DOHH2 (cell line): ENCODE results near the gene SLC17A3.

Experiments
- H3F3A ChIP-seq: fragments of 200-600 bp; sonication (generic), shearing (Covaris generic); 2 replicates; pipeline ENCODE4 v1.6.0; 2016; ENCODE audit warnings: antibody characterized with exemption, mild to moderate bottlenecking; ENCODE audit not compliant: control insufficient read depth, insufficient read depth
- H3K27ac ChIP-seq: fragments of 200-600 bp; sonication (generic); 2 replicates; pipeline ENCODE4 v1.5.1; 2014; ENCODE audit warnings: low read depth, mild to moderate bottlenecking, low read length, moderate library complexity
- H3K27me3 ChIP-seq: fragments of 200-600 bp; sonication (generic); 2 replicates; pipeline ENCODE4 v1.6.1; 2014; ENCODE audit warnings: mild to moderate bottlenecking, low read length, mixed read lengths; ENCODE audit not compliant: control insufficient read depth
- H3K36me3 ChIP-seq: fragments of 200-600 bp; sonication (generic); 2 replicates; pipeline ENCODE4 v1.6.1; 2014; ENCODE audit warnings: mild to moderate bottlenecking, low read length, moderate library complexity, mixed read lengths; ENCODE audit not compliant: control insufficient read depth
- H3K4me1 ChIP-seq: fragments of 200-600 bp; sonication (generic); 2 replicates; pipeline ENCODE4 v1.6.1; 2014; ENCODE audit warnings: mild to moderate bottlenecking, low read length, mixed read lengths; ENCODE audit not compliant: control insufficient read depth
- H3K4me2 ChIP-seq: fragments of 200-600 bp; sonication (generic); 2 replicates; pipeline ENCODE4 v1.6.0; 2014; ENCODE audit warnings: mild to moderate bottlenecking, low read length, moderate library complexity
- H3K4me3 ChIP-seq: fragments of 200-600 bp; sonication (generic); 2 replicates; pipeline ENCODE4 v1.5.1; 2014; ENCODE audit warnings: mild to moderate bottlenecking, low read length, mixed read lengths
- H3K79me2 ChIP-seq: fragments of 200-600 bp; sonication (generic); 2 replicates; pipeline ENCODE4 v1.6.1; 2014; ENCODE audit warnings: mild to moderate bottlenecking, low read length, mixed read lengths; ENCODE audit not compliant: control insufficient read depth
- H3K9me2 ChIP-seq: fragments of 200-600 bp; sonication (generic); replicated peaks from 2 replicates; pipeline ENCODE4 v1.6.1; 2014; ENCODE audit warnings: mild to moderate bottlenecking, low read length, mixed read lengths; ENCODE audit not compliant: control insufficient read depth
- H3K9me3 ChIP-seq: fragments of 200-600 bp; sonication (generic); 2 replicates; pipeline ENCODE4 v1.6.1; 2014; ENCODE audit warnings: antibody characterized with exemption, low read length, mixed read lengths; ENCODE audit not compliant: control insufficient read depth, insufficient read depth
- H4K20me1 ChIP-seq: fragments of 200-600 bp; sonication (generic); 2 replicates; pipeline ENCODE4 v1.6.0; 2014; ENCODE audit warnings: low read depth, mild to moderate bottlenecking, antibody characterized with exemption, low read length, moderate library complexity; ENCODE audit not compliant: control insufficient read depth, insufficient read depth
- CTCF ChIP-seq: fragments of 200-600 bp; sonication (generic); IDR thresholded peaks from one replicate; pipeline ENCODE4 v1.5.1; 2014; ENCODE audit warnings: antibody characterized with exemption, mild to moderate bottlenecking, low read depth, low read length; ENCODE audit not compliant: poor library complexity, severe bottlenecking
- EZH2phosphoT487 ChIP-seq: fragments of 200-600 bp; sonication (generic); IDR thresholded peaks from 2 replicates; pipeline ENCODE4 v1.6.1; 2017; ENCODE audit warnings: borderline replicate concordance, mild to moderate bottlenecking, antibody characterized with exemption, low read length, moderate library complexity, mixed read lengths

The SLC17A3 gene

GRCh38 chr6:25863360-25863759, 10.7 kb downstream of the SLC17A3 start:
- Histone ChIP-seq H3K79me2 (no peaks in the 10 kb centered on the region), H3K9me2 (no peaks in the 10 kb centered on the region), H3K4me3 (no peak overlapping the region), H3K9me3 (no peaks in the 10 kb centered on the region), H3K36me3 (no peaks in the 10 kb centered on the region), H3K27me3 (peaks cover 7% of the 10 kb centered on the region), H4K20me1 (no peaks in the 10 kb centered on the region), H3F3A (no peaks in the 10 kb centered on the region), H3K4me1 (no peaks in the 10 kb centered on the region), H3K27ac (no peak overlapping the region), H3K4me2 (no peak overlapping the region)
- TF ChIP-seq EZH2phosphoT487 (no peak), CTCF (no peak)

- Histone ChIP-seq H3K36me3 (no peaks in the 10 kb centered on the region), H3K27me3 (peaks cover 6% of the 10 kb centered on the region), H3K4me3 (no peak overlapping the region), H3K9me2 (no peaks in the 10 kb centered on the region), H3K27ac (no peak overlapping the region), H3K9me3 (no peaks in the 10 kb centered on the region), H3K79me2 (no peaks in the 10 kb centered on the region), H3K4me2 (no peak overlapping the region), H3F3A (no peaks in the 10 kb centered on the region), H4K20me1 (no peaks in the 10 kb centered on the region), H3K4me1 (no peaks in the 10 kb centered on the region)
- TF ChIP-seq CTCF = no peak
- no peak for TF ChIP-seq EZH2phosphoT487
Observed at GRCh38 chr6:25862199-25862598, 11.8 kb downstream of the SLC17A3 start.

DNA sequence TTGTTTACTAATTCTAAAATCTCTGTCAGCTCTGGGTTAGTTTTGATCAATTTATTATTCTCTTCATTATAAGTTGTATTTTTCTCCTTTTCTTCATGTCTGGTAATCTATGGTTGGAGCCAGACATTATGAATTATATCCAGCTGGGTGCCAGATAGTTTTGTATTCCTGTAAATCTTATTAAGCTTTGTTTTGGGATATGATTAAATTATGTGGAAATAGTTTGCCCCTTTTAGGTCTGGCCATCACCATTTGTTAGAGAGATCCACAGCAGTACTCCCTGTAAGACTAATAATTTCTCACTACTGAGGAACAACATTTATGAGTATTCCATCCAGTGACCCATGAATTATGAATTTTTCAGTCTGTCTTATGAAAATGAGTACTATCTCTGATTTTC, 21.3 kb downstream of the SLC17A3 start:
- H3K27ac ChIP-seq = no peak overlapping the region
- TF ChIP-seq EZH2phosphoT487 (no peak), CTCF (no peak)

GRCh38 chr6:25851961-25852360, 22.1 kb downstream of the SLC17A3 start:
- Histone ChIP-seq H4K20me1 (no peaks in the 10 kb centered on the region), H3F3A (no peaks in the 10 kb centered on the region), H3K9me3 (no peaks in the 10 kb centered on the region), H3K4me3 (no peak overlapping the region), H3K9me2 (no peaks in the 10 kb centered on the region), H3K79me2 (no peaks in the 10 kb centered on the region), H3K36me3 (no peaks in the 10 kb centered on the region), H3K27me3 (0 out of 2 replicates have a peak, but pooled peaks cover 5% of the 10 kb centered on the region), H3K27ac (no peak overlapping the region), H3K4me1 (no peaks in the 10 kb centered on the region), H3K4me2 (no peak overlapping the region)
- TF ChIP-seq CTCF = no peak
- no peak for TF ChIP-seq EZH2phosphoT487

More for the DNA sequence above, 21.3 kb downstream of the SLC17A3 start:
- Histone ChIP-seq H3K27me3 (0 out of 2 replicates have a peak, but pooled peaks cover 5% of the 10 kb centered on the region), H3K4me2 (no peak overlapping the region), H3K9me2 (no peaks in the 10 kb centered on the region), H3K36me3 (no peaks in the 10 kb centered on the region), H3F3A (no peaks in the 10 kb centered on the region), H3K9me3 (no peaks in the 10 kb centered on the region), H3K4me1 (no peaks in the 10 kb centered on the region), H3K79me2 (no peaks in the 10 kb centered on the region), H4K20me1 (no peaks in the 10 kb centered on the region), H3K4me3 (no peak overlapping the region)
